ENCODE results near the gene NF2. TPM values are rescaled to one million over a fixed set of nuclear protein-coding genes. Genes with fewer than 3 reads are reported as not detected.

The NF2 gene
- total RNA-seq, 3 donors from 2014 or later, result 21.1 to 36.1 (median 31.8) TPM

- H3K36me3 ChIP-seq, result no peaks in the 10 kb centered on the region
- H3K4me3 ChIP-seq, result no peak overlapping the region
- no peak overlapping the region for H3K27ac ChIP-seq
- TF ChIP-seq POLR2AphosphoS5 (IDR thresholded peaks at IDR 0.05) (no peak), CTCF (IDR thresholded peaks at IDR 0.05) (no peak), POLR2A (IDR thresholded peaks at IDR 0.05) (no peak)
- no peaks in the 10 kb centered on the region for H3K27me3 ChIP-seq
- no peaks in the 10 kb centered on the region for H3K4me1 ChIP-seq
- DNase-seq (ENCODE audit: low spot score in 2 of 2), result no peak
- H3K9me3 ChIP-seq, result no peaks in the 10 kb centered on the region
- intact Hi-C loops (cut with DNase I; ENCODE audit: low total_unique reads), result no loop called here
Observed at GRCh38 chr22:29674121-29674520, 70.7 kb downstream of the NF2 start.

- Histone ChIP-seq H3K27me3 (no peaks in the 10 kb centered on the region), H3K4me1 (no peaks in the 10 kb centered on the region), H3K27ac (no peak overlapping the region), H3K4me3 (no peak overlapping the region), H3K36me3 (no peaks in the 10 kb centered on the region), H3K9me3 (no peaks in the 10 kb centered on the region)
- no peak for TF ChIP-seq POLR2A (IDR thresholded peaks at IDR 0.05)
- DNase-seq (ENCODE audit: low spot score in 2 of 2), result no peak
- intact Hi-C loops (cut with DNase I; ENCODE audit: low total_unique reads), result no loop called here
Observed at GRCh38 chr22:29679316-29679715, 75.9 kb downstream of the NF2 start.

GRCh38 chr22:29683536-29683935 lies 80.1 kb downstream of the NF2 start:
- Histone ChIP-seq H3K4me3 (no peak overlapping the region), H3K4me1 (no peaks in the 10 kb centered on the region), H3K27me3 (no peaks in the 10 kb centered on the region), H3K27ac (no peak overlapping the region), H3K36me3 (no peaks in the 10 kb centered on the region), H3K9me3 (no peaks in the 10 kb centered on the region)
- no peak for TF ChIP-seq CTCF (IDR thresholded peaks at IDR 0.05)
- intact Hi-C loops (cut with DNase I; ENCODE audit: low total_unique reads), result no loop called here
- DNase-seq (ENCODE audit: low spot score in 2 of 2), result no peak

GRCh38 chr22:29684244-29684643 lies 80.8 kb downstream of the NF2 start:
- no peaks in the 10 kb centered on the region for H3K27me3 ChIP-seq
- H3K27ac ChIP-seq, result no peak overlapping the region
- no peaks in the 10 kb centered on the region for H3K9me3 ChIP-seq
- DNase-seq (ENCODE audit: low spot score in 2 of 2), result no peak
- intact Hi-C loops (cut with DNase I; ENCODE audit: low total_unique reads), result no loop called here
- no peaks in the 10 kb centered on the region for H3K4me1 ChIP-seq
- no peak overlapping the region for H3K4me3 ChIP-seq
- no peak for TF ChIP-seq POLR2AphosphoS5 (IDR thresholded peaks at IDR 0.05)
- no peak for TF ChIP-seq CTCF (IDR thresholded peaks at IDR 0.05)
- TF ChIP-seq POLR2A (IDR thresholded peaks at IDR 0.05), result no peak
- no peaks in the 10 kb centered on the region for H3K36me3 ChIP-seq

GRCh38 chr22:29689206-29689879 lies 85.9 kb downstream of the NF2 start:
- Histone ChIP-seq H3K4me3 (no peak overlapping the region), H3K9me3 (no peaks in the 10 kb centered on the region), H3K36me3 (no peaks in the 10 kb centered on the region), H3K27ac (no peak overlapping the region), H3K4me1 (peaks cover 0 to 13% of the 10 kb centered on the region in 2 donors), H3K27me3 (no peaks in the 10 kb centered on the region)
- no peak for DNase-seq (ENCODE audit: low spot score in 2 of 2)
- intact Hi-C loops (cut with DNase I; ENCODE audit: low total_unique reads), result no loop called here
- TF ChIP-seq POLR2AphosphoS5 (IDR thresholded peaks at IDR 0.05) (no peak), POLR2A (IDR thresholded peaks at IDR 0.05) (no peak), CTCF (IDR thresholded peaks at IDR 0.05) (no peak)

DNA sequence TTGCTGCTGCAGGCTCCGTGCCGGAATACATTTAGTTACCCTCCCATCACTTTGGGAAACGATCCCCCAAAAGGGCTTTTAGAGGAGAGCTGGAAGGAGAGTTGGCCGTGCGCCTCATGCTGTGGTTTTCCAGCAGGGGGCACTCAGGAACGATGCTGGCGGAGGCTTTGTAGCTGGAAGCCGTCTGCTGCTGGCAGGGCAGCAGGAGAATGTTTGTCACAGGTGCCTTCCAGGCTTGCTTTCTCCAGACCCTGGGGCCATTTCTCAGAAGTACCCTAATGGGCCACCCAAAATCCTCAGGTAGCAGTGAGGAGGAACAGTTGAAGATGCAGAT lies 86.4 kb downstream of the NF2 start:
- H3K36me3 ChIP-seq, result no peaks in the 10 kb centered on the region
- H3K27ac ChIP-seq, result no peak overlapping the region
- TF ChIP-seq POLR2AphosphoS5 (IDR thresholded peaks at IDR 0.05) (no peak), POLR2A (IDR thresholded peaks at IDR 0.05) (no peak), CTCF (IDR thresholded peaks at IDR 0.05) (peak in 2 of 3 donors; percentile 56 to 57)
- intact Hi-C loops (cut with DNase I; ENCODE audit: low total_unique reads), result no loop called here
- no peak overlapping the region for H3K4me3 ChIP-seq
- no peak for DNase-seq (ENCODE audit: low spot score in 2 of 2)
- no peaks in the 10 kb centered on the region for H3K9me3 ChIP-seq
- H3K4me1 ChIP-seq, result peaks cover 0 to 14% of the 10 kb centered on the region in 2 donors
- no peaks in the 10 kb centered on the region for H3K27me3 ChIP-seq

Data from breast epithelium (tissue), 4 donors.